Heart right ventricle (tissue), 16 donors: ENCODE results near the gene ZNF823. TPM values are rescaled to one million over a fixed set of nuclear protein-coding genes. Genes with fewer than 3 reads are reported as not detected.

Source experiments
- ATAC-seq, 8 donors: fragments of 200-7000 bp; cut with Tn5 transposase; one replicate each; pipeline ENCODE4 v1.9.1; 2020; ENCODE audit warnings: mild to moderate bottlenecking in 8 of 8, moderate library complexity in 8 of 8, moderate number of reproducible peaks in 1 of 8
- DNase-seq, 2 donors: peaks; one replicate each; pipeline ENCODE4 v3.0.0-alpha.2; 2020
- H3K27ac ChIP-seq, 10 donors: fragments of 200-600 bp; sonication (generic) in 2 of 10; one replicate each; pipeline versions ENCODE4 v1.5.0 to v1.8.0; 2020 to 2022; ENCODE audit warnings: mild to moderate bottlenecking in 3 of 10
- H3K27me3 ChIP-seq, 7 donors: fragments of 200-600 bp; one replicate each; pipeline ENCODE4 v1.8.0; 2021 to 2022; ENCODE audit warnings: mild to moderate bottlenecking in 2 of 7
- H3K36me3 ChIP-seq, 9 donors: fragments of 200-600 bp; sonication (generic) in 1 of 9; one replicate each; pipeline versions ENCODE4 v1.5.0 to v1.8.0; 2020 to 2022; ENCODE audit warnings: mild to moderate bottlenecking in 2 of 9
- H3K4me1 ChIP-seq, 9 donors: fragments of 200-600 bp; sonication (generic) in 1 of 9; one replicate each; pipeline versions ENCODE4 v1.5.0 to v1.8.0; 2020 to 2022; ENCODE audit warnings: mild to moderate bottlenecking in 4 of 9
- H3K4me3 ChIP-seq, 10 donors: fragments of 200-600 bp; sonication (generic) in 2 of 10; one replicate each; pipeline versions ENCODE4 v1.5.0 to v1.8.0; 2020 to 2022; ENCODE audit warnings: mild to moderate bottlenecking in 7 of 10, moderate library complexity in 2 of 10
- H3K9me3 ChIP-seq, 11 donors: fragments of 200-600 bp in 10 of 11; sonication (generic) in 2 of 11; one replicate each; pipeline versions ENCODE4 v1.5.0 to v1.8.0; 2013 to 2022; ENCODE audit warnings: mild to moderate bottlenecking in 2 of 11, control low read depth in 1 of 11, moderate library complexity in 1 of 11
- CTCF ChIP-seq, 9 donors: fragments of 200-600 bp; sonication (generic) in 2 of 9; IDR thresholded peaks; one replicate each; pipeline versions ENCODE4 v1.5.0 to v1.8.0; 2021 to 2022; ENCODE audit warnings: antibody characterized with exemption in 9 of 9, mild to moderate bottlenecking in 5 of 9, moderate library complexity in 1 of 9
- WGBS, 2 donors: extraction: QIAGEN DNeasy Blood & Tissue Kit; methylation state at CpG; one replicate each; pipeline ENCODE4 v1.1.7; 2013; ENCODE audit warnings: inconsistent platforms in 1 of 2; 5-methylcytosine and 5-hydroxymethylcytosine counted together
- intact Hi-C, 10 donors: fragments of 100-400 bp; cut with DNase I; formaldehyde crosslinking; loops; one replicate each; pipeline versions ENCODE4 v1.11.1 to v1.14.2; 2022
- polyA plus RNA-seq, 2 donors: library from polyadenylated mRNA; stranded (reverse); fragments of 200-250 nt; gene quantifications; one replicate each; pipeline ENCODE4 v1.2.3, GENCODE V29; 2013
- total RNA-seq, 10 donors: library from RNA; stranded (reverse); fragmentation: NEBNext Ultra II Directional in 3 of 10; extraction: Animal tissue kit (Norgen Biotek cat#: 25700) in 3 of 10; gene quantifications; one replicate each; pipeline versions ENCODE4 v1.2.1 to v1.2.4, GENCODE V29; 2021 to 2023
- donor health status: Arrhythmogenic right ventricular cardiomyopathy.
- donor health status: ischemic (EF 13 %, LVEDD 7.1; RV severe dilation, severe dysfunction).
- donor health status: healthy with polysubstance abuse.
- donor health status: DM: no; HTN: yes; CAD: no.
- donor health status: DM: no; HTN: no; CAD: no.
- donor health status: ischemic (EF 25% LVEDD 6.9; RV normal size, moderate dysfunction).
- donor health status: ischemic (EF 25% LVEDD 5.7; RV mildly dilated, moderate dysfunction).
- donor health status: healthy.
- donor health status: DM: yes; HTN: yes; CAD: no.
- donor health status: Ischemic cardiomyopathy.
- donor health status: ischemic (EF 35%, LVEDD 5.7; RV mildly dilated, moderate dysfunction).
- donor health status: nonischemic (EF 11% LVEDD 7.7; RV severe dilation, severe dysfunction).
- donor health status: DM: yes; HTN: yes; CAD: no.
- donor health status: PGD.
- donor health status: ischemic (EF 29% LVEDD 5.4; RV normal size, mild dysfunction).
- donor health status: nonischemic (EF 23%, LVEDD 6.1; RV moderate dilation, normal function).

Gene ZNF823
- total and polyA plus RNA-seq, 12 donors = 2.0 to 5.7 (median 3.3) TPM

DNA sequence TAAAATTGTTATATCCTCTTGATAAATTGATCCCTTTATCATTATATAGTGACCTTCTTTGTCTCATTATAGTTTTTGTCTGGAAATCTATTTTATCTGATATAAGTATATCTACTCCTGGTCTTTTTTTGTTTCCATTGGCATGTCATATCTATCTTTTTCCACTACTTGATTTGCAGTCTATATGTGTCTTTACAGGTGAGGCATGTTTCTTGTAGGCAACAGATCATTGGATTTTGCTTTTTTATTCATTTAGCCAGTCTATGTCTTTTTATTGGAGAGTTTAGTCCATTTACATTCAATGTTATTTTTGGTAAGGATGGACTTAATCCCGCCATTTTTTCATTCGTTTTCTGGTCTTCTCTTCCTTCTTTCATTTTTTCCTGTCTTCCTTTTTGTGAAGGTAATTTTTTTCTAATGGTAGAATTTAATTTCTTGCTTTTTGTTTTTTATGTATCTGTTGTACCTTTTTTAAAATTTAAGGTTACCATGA lies 13.5 kb upstream of the ZNF823 start:
- TF ChIP-seq CTCF (IDR thresholded peaks at IDR 0.05) = no peak
- H3K27ac ChIP-seq = no peak overlapping the region
- intact Hi-C loops = no loop called here
- peaks cover 0 to 80% (median 28%) of the 10 kb centered on the region in 11 donors for H3K9me3 ChIP-seq
- no peak overlapping the region for H3K4me3 ChIP-seq
- H3K27me3 ChIP-seq = no peaks in the 10 kb centered on the region
- WGBS, 2 donors = 50 to 81% methylated on average over 2 of the region's 2 CpGs
- no peak for DNase-seq
- no peak for ATAC-seq
- no peaks in the 10 kb centered on the region for H3K4me1 ChIP-seq
- H3K36me3 ChIP-seq = no peaks in the 10 kb centered on the region

GRCh38 chr19:11749751-11750150 lies 11.0 kb upstream of the ZNF823 start:
- Histone ChIP-seq H3K27me3 (no peaks in the 10 kb centered on the region), H3K4me3 (no peak overlapping the region), H3K27ac (no peak overlapping the region), H3K4me1 (no peaks in the 10 kb centered on the region), H3K9me3 (peaks cover 0 to 75% (median 36%) of the 10 kb centered on the region in 11 donors), H3K36me3 (no peaks in the 10 kb centered on the region)
- no peak for TF ChIP-seq CTCF (IDR thresholded peaks at IDR 0.05)
- DNase-seq (no peak), ATAC-seq (no peak)
- WGBS, 2 donors = 31 to 56% methylated on average over 2 of the region's 2 CpGs
- intact Hi-C loops = no loop called here

DNA sequence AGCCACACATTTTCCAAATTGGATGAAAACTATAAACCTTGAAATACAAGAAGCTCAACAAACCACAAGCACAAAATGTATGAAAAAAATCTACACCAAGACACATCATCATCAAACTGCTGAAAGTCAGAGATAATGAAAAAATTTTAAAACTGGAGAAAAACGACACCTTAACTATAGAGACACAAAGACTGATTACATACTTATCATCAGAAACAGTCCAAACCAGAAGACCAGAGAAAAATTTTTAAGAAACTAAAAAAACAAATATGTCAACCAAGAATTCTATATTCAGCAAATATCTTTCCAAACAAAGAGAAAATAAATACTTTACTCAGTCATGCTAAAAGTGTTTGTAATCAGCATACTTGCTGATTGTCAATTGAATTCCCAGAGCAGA lies 8.5 kb upstream of the ZNF823 start:
- DNase-seq = no peak
- Histone ChIP-seq H3K4me1 (no peaks in the 10 kb centered on the region), H3K9me3 (peaks cover 0 to 61% (median 36%) of the 10 kb centered on the region in 11 donors), H3K4me3 (no peak overlapping the region), H3K36me3 (no peaks in the 10 kb centered on the region), H3K27ac (no peak overlapping the region), H3K27me3 (no peaks in the 10 kb centered on the region)
- 48 to 51% methylated on average over 1 of the region's 1 CpG for WGBS, 2 donors
- no peak for ATAC-seq
- intact Hi-C loops = no loop called here
- TF ChIP-seq CTCF (IDR thresholded peaks at IDR 0.05) = no peak

GRCh38 chr19:11745869-11746268 lies 7.1 kb upstream of the ZNF823 start:
- DNase-seq (no peak), ATAC-seq (no peak)
- no peaks in the 10 kb centered on the region for H3K36me3 ChIP-seq
- H3K9me3 ChIP-seq = peaks cover 0 to 47% (median 27%) of the 10 kb centered on the region in 11 donors
- no peak overlapping the region for H3K27ac ChIP-seq
- TF ChIP-seq CTCF (IDR thresholded peaks at IDR 0.05) = no peak
- H3K4me3 ChIP-seq = no peak overlapping the region
- H3K4me1 ChIP-seq = no peaks in the 10 kb centered on the region
- no peaks in the 10 kb centered on the region for H3K27me3 ChIP-seq
- intact Hi-C loops = no loop called here
